GM12878 (cell line): ENCODE data around the gene TLDC2. TPM values are rescaled to one million over a fixed set of nuclear protein-coding genes. Genes with fewer than 3 reads are reported as not detected.

Experiments
- ATF2 ChIP-seq: IDR thresholded peaks from 2 replicates; pipeline ENCODE4 v1.6.1; 2012; ENCODE audit warnings: low read length, inconsistent platforms
- BRCA1 ChIP-seq: IDR thresholded peaks from 2 replicates; pipeline ENCODE4 v1.6.1; 2011; ENCODE audit warnings: low read depth, low read length, improper control_type of control experiment
- CREB1 ChIP-seq: IDR thresholded peaks from 2 replicates; pipeline ENCODE4 v1.6.1; 2012; ENCODE audit warnings: low read depth, mild to moderate bottlenecking, inconsistent platforms
- CREM ChIP-seq: IDR thresholded peaks from 2 replicates; pipeline ENCODE4 v1.6.1; 2014; ENCODE audit warnings: antibody characterized with exemption, low read depth
- EED ChIP-seq: sonication (generic); IDR thresholded peaks from 2 replicates; pipeline ENCODE4 v1.6.1; 2016; ENCODE audit warnings: antibody characterized with exemption, low read depth
- FOXK2 ChIP-seq: fragments of 450-650 bp; IDR thresholded peaks from 2 replicates; pipeline ENCODE4 v1.6.1; 2017; ENCODE audit warnings: mild to moderate bottlenecking, moderate library complexity
- JUNB ChIP-seq: IDR thresholded peaks from 2 replicates; pipeline ENCODE4 v1.6.1; 2016; ENCODE audit warnings: antibody characterized with exemption, mild to moderate bottlenecking
- POLR2A ChIP-seq: IDR thresholded peaks from 2 replicates; pipeline ENCODE4 v1.6.1; 2011; ENCODE audit warnings: low read depth, mild to moderate bottlenecking, low read length
- RAD51 ChIP-seq: fragments of 450-650 bp; IDR thresholded peaks from 2 replicates; pipeline ENCODE4 v1.6.1; 2016; ENCODE audit warnings: moderate library complexity, mild to moderate bottlenecking, inconsistent platforms
- RBBP5 ChIP-seq: fragments of 200-600 bp; sonication (generic); conservative IDR thresholded peaks from 2 replicates; pipeline ENCODE4 v1.6.1; 2016
- SMAD1 ChIP-seq: fragments of 450-650 bp; IDR thresholded peaks from 2 replicates; pipeline ENCODE4 v1.6.1; 2018; ENCODE audit warnings: mild to moderate bottlenecking, low read depth; ENCODE audit not compliant: partially characterized antibody
- SREBF1 ChIP-seq: IDR thresholded peaks from 2 replicates; pipeline ENCODE4 v1.6.1; 2012; ENCODE audit warnings: mild to moderate bottlenecking, low read length
- SRF ChIP-seq, 2 experiments: IDR thresholded peaks; 2 replicates each; pipeline ENCODE4 v1.6.1; 2011; ENCODE audit warnings: low read depth in 2 of 2, low read length in 2 of 2, mild to moderate bottlenecking in 1 of 2, moderate library complexity in 1 of 2
- SUPT20H ChIP-seq: IDR thresholded peaks from 2 replicates; pipeline ENCODE4 v1.6.1; 2011; ENCODE audit warnings: low read depth, mild to moderate bottlenecking, low read length, moderate library complexity, borderline replicate concordance; ENCODE audit not compliant: control insufficient read depth
- TCF12 ChIP-seq: IDR thresholded peaks from 2 replicates; pipeline ENCODE4 v1.6.1; 2011; ENCODE audit warnings: low read depth, mild to moderate bottlenecking, low read length
- YY1 ChIP-seq: IDR thresholded peaks from 2 replicates; pipeline ENCODE4 v1.6.1; 2011; ENCODE audit warnings: low read depth, mild to moderate bottlenecking, low read length
- polyA plus RNA-seq, 11 experiments: library from polyadenylated mRNA; depleted of rRNA in 4 of 11; unstranded in 6 of 11; stranded (reverse) in 5 of 11; fragments of >200 nt; fragmentation: Nextera tagmentation in 4 of 11; fragmentation: Illumina TruSeq in 1 of 11; extraction: Ambion mirVana in 4 of 11; extraction: Trizol in 1 of 11; gene quantifications; 1 replicate in 1 of 11; 2 replicates in 10 of 11; pipeline versions ENCODE4 v1.2.1 to v1.2.3, GENCODE V29; 2011 to 2016; ENCODE audit warnings: inconsistent platforms in 2 of 11, missing spikeins in 2 of 11, low read depth in 1 of 11
- total RNA-seq, 4 experiments: library from RNA; depleted of rRNA in 3 of 4; stranded (reverse); fragments of >200 nt in 3 of 4; fragmentation: Illumina TruSeq in 1 of 4; extraction: Trizol in 1 of 4; gene quantifications; 2 replicates each; pipeline versions ENCODE4 v1.2.1 to v1.2.3, GENCODE V29; 2013 to 2021
- TF ChIP-seq, protein P1 (sequence below): fragments of 450-650 bp; IDR thresholded peaks from 2 replicates; pipeline ENCODE4 v1.6.1; 2017; ENCODE audit warnings: antibody characterized with exemption, mild to moderate bottlenecking, moderate library complexity
- TF ChIP-seq, protein P2 (sequence below): fragments of 450-650 bp; IDR thresholded peaks from 2 replicates; pipeline ENCODE4 v1.6.1; 2016; ENCODE audit warnings: mild to moderate bottlenecking, moderate library complexity, borderline replicate concordance
- TF ChIP-seq, protein P3 (sequence below): fragments of 150-350 bp; IDR thresholded peaks from 2 replicates; pipeline ENCODE4 v1.6.1; 2014; ENCODE audit warnings: mild to moderate bottlenecking, low read depth, low read length
- TF ChIP-seq, protein P4 (sequence below): fragments of 450-650 bp; IDR thresholded peaks from 2 replicates; pipeline ENCODE4 v1.6.1; 2014; ENCODE audit warnings: mild to moderate bottlenecking

The TLDC2 gene
- total and polyA plus RNA-seq, 10 of the 15 experiments (the other 5 are each of a cell fraction or from before 2014, with no cell fraction given): 0.05 to 0.41 (median 0.21) TPM

- TF ChIP-seq, protein P1, sequence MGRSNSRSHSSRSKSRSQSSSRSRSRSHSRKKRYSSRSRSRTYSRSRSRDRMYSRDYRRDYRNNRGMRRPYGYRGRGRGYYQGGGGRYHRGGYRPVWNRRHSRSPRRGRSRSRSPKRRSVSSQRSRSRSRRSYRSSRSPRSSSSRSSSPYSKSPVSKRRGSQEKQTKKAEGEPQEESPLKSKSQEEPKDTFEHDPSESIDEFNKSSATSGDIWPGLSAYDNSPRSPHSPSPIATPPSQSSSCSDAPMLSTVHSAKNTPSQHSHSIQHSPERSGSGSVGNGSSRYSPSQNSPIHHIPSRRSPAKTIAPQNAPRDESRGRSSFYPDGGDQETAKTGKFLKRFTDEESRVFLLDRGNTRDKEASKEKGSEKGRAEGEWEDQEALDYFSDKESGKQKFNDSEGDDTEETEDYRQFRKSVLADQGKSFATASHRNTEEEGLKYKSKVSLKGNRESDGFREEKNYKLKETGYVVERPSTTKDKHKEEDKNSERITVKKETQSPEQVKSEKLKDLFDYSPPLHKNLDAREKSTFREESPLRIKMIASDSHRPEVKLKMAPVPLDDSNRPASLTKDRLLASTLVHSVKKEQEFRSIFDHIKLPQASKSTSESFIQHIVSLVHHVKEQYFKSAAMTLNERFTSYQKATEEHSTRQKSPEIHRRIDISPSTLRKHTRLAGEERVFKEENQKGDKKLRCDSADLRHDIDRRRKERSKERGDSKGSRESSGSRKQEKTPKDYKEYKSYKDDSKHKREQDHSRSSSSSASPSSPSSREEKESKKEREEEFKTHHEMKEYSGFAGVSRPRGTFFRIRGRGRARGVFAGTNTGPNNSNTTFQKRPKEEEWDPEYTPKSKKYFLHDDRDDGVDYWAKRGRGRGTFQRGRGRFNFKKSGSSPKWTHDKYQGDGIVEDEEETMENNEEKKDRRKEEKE: no peak
- no peak for TF ChIP-seq BRCA1
- no peak for TF ChIP-seq CREM
- TF ChIP-seq, protein P2, sequence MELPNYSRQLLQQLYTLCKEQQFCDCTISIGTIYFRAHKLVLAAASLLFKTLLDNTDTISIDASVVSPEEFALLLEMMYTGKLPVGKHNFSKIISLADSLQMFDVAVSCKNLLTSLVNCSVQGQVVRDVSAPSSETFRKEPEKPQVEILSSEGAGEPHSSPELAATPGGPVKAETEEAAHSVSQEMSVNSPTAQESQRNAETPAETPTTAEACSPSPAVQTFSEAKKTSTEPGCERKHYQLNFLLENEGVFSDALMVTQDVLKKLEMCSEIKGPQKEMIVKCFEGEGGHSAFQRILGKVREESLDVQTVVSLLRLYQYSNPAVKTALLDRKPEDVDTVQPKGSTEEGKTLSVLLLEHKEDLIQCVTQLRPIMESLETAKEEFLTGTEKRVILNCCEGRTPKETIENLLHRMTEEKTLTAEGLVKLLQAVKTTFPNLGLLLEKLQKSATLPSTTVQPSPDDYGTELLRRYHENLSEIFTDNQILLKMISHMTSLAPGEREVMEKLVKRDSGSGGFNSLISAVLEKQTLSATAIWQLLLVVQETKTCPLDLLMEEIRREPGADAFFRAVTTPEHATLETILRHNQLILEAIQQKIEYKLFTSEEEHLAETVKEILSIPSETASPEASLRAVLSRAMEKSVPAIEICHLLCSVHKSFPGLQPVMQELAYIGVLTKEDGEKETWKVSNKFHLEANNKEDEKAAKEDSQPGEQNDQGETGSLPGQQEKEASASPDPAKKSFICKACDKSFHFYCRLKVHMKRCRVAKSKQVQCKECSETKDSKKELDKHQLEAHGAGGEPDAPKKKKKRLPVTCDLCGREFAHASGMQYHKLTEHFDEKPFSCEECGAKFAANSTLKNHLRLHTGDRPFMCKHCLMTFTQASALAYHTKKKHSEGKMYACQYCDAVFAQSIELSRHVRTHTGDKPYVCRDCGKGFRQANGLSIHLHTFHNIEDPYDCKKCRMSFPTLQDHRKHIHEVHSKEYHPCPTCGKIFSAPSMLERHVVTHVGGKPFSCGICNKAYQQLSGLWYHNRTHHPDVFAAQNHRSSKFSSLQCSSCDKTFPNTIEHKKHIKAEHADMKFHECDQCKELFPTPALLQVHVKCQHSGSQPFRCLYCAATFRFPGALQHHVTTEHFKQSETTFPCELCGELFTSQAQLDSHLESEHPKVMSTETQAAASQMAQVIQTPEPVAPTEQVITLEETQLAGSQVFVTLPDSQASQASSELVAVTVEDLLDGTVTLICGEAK: no peak; the same call in 1 of the 2 replicates
- no peak for TF ChIP-seq POLR2A
- TF ChIP-seq, protein P3, sequence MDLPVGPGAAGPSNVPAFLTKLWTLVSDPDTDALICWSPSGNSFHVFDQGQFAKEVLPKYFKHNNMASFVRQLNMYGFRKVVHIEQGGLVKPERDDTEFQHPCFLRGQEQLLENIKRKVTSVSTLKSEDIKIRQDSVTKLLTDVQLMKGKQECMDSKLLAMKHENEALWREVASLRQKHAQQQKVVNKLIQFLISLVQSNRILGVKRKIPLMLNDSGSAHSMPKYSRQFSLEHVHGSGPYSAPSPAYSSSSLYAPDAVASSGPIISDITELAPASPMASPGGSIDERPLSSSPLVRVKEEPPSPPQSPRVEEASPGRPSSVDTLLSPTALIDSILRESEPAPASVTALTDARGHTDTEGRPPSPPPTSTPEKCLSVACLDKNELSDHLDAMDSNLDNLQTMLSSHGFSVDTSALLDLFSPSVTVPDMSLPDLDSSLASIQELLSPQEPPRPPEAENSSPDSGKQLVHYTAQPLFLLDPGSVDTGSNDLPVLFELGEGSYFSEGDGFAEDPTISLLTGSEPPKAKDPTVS: no peak
- TF ChIP-seq JUNB: no peak
- no peak for TF ChIP-seq RAD51
- TF ChIP-seq SREBF1: no peak
- TF ChIP-seq ATF2: no peak
- no peak for TF ChIP-seq SUPT20H
- TF ChIP-seq RBBP5: no peak
- TF ChIP-seq SRF (IDR thresholded peaks at IDR 0.05; ENCODE audit: low read depth in 2 of 2, low read length in 2 of 2): no peak
- no peak for TF ChIP-seq FOXK2
- TF ChIP-seq, protein P4, sequence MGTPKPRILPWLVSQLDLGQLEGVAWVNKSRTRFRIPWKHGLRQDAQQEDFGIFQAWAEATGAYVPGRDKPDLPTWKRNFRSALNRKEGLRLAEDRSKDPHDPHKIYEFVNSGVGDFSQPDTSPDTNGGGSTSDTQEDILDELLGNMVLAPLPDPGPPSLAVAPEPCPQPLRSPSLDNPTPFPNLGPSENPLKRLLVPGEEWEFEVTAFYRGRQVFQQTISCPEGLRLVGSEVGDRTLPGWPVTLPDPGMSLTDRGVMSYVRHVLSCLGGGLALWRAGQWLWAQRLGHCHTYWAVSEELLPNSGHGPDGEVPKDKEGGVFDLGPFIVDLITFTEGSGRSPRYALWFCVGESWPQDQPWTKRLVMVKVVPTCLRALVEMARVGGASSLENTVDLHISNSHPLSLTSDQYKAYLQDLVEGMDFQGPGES: no peak
- no peak for TF ChIP-seq CREB1
- no peak for TF ChIP-seq SMAD1
- TF ChIP-seq YY1: peak; percentile 74; the same call in 1 of the 2 replicates
- 0 out of 2 replicates have a peak, but pooled peaks have one; percentile 18 for TF ChIP-seq TCF12
- TF ChIP-seq EED: peak; percentile 45; the same call in 1 of the 2 replicates
Measured at GRCh38 chr20:36886859-36887751, 11.2 kb downstream of the TLDC2 start (continued).
